GM18498 (cell line): ENCODE data around the gene KLHL14.
"Not testable (repeated sequence)": the region's sequence is repeated elsewhere in the genome, so short reads cannot be mapped to it uniquely, and the experiment has no call there.

Experiments used
- ATAC-seq: cut with Tn5 transposase; IDR thresholded peaks from one replicate; pipeline ENCODE4 v1.9.1; 2021; ENCODE audit warnings: mild to moderate bottlenecking, moderate library complexity; ENCODE audit not compliant: unreplicated experiment

The KLHL14 gene

GRCh38 chr18:32772581-32773381 lies at the start of gene KLHL14:
KLHL14 (minus strand) TSS chr18:32773023; CDS start chr18:32770591, 2,432 bp downstream.
- no peak for ATAC-seq

DNA sequence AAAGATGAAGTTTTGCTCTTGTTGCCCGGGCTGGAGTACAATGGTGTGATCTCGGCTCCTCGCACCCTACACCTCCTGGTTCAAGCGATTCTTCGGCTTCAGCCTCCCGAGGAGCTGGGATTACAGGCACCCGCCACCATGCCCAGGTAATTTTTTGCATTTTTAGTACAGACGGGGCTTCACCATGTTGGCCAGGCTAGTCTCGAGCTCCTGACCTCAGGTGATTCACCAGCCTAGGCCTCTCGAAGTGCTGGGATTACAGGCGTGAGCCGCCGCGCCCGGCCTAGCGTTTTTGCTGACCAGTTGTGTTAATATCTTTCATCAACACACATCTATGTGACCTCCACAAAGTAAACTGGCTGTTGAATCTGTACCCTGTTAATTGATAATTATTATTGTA lies 49.4 kb upstream of the KLHL14 start:
- ATAC-seq, result no peak

DNA sequence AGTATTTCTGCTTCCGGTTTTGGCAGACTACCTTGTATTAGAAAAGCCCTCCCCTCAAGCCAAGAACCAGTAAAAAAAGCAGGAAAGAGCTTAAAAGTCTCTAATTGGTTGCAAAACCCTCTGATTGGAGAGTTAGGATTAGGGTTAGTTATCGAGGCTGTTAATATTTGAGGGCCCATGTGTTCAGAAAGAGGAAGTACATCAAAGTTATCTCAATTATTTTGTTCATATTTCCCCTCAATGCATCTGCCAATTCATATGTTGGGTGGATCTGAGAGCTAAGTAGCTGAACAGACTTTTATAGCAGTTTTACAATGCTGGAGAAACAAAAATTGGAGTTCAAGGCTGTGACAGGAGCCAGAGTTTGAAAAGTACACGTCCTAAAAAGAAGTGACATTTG lies 43.1 kb upstream of the KLHL14 start:
- no peak for ATAC-seq

GRCh38 chr18:32812342-32812741 lies 39.5 kb upstream of the KLHL14 start:
- no peak for ATAC-seq

DNA sequence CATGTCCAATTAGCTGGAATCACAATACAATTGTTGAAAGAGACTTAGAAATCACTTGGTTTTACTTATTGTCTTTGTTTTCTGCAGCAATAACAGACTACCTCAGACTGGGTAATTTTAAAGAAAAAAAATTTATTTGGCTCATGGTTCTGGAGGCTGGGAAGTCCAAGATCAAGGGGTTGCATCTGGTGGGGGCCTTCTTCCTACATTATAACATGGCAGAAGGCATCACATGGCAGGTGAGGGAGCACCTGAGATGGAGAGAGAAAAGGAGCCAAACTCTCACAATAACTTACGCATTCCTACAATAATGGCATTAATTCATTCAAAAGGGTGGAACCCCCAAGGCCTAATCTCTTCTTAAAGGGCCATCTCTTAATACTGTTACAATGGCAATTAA lies 37.5 kb upstream of the KLHL14 start:
- ATAC-seq, result no peak

- no peak for ATAC-seq
Measured at GRCh38 chr18:32805354-32805753, 32.5 kb upstream of the KLHL14 start.

GRCh38 chr18:32804134-32804888 lies 31.5 kb upstream of the KLHL14 start:
- ATAC-seq, result no peak

DNA sequence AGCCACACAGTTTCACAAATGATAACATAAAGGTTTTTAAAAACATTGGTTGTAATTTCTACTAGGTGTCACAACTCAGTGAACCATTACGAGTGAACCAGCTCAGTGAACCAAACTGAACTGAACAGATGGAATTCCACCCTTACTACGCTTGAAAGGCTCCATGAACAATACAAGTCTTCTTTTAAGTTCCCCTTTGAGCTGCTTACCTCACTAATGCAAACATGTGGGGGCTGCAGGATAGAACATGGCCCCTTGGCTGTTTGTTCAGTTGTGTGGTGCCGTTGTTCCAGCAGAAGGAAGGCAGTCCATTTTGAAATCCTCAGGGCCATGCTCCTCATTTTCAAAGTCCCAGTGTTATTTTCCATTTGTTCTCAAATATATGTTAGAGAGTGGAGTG lies 30.7 kb upstream of the KLHL14 start:
- peak; percentile 76 for ATAC-seq

- peak; percentile 39 for ATAC-seq
Measured at GRCh38 chr18:32802591-32803451, 30.0 kb upstream of the KLHL14 start.

- ATAC-seq, result no peak
Measured at GRCh38 chr18:32801228-32801627, 28.4 kb upstream of the KLHL14 start.

DNA sequence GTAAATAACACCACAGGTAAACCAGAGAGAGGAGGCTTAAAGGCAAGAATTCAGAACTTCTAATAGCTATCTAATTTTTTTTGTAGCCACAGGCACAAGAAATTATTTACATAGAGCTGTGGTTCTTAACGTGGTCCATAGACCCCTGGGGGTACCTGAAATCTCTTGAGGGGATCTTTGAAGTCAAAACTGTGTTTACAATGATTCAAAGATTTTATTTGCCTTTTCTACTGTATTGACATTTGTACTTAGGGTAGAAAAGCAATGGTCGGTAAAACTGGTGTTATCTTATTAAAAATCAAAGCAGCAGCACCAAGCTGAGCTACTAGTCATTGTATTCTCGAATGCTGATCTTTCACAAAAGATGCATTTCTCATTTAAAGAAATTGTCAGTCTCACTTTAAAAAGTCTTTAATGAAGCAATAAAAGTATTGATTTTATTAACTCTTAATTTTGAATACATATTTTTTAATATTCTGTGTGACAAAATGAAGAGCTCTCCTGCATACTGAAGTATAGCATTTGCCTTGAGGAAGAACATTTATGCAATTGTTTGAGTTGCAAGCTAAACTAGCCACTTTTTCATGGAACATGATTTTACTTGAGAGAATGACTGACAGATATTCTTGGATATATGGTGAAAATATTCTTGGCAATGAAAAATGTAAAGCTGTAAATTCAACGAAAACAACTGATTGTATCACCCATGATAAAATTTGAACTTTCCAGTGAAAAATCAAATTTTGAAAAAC lies 25.6 kb upstream of the KLHL14 start:
- ATAC-seq, result no peak

- not testable (repeated sequence) for ATAC-seq
Measured at GRCh38 chr18:32794667-32795066, 21.8 kb upstream of the KLHL14 start.

- no peak for ATAC-seq
Measured at GRCh38 chr18:32779010-32779409, 6.2 kb upstream of the KLHL14 start.

DNA sequence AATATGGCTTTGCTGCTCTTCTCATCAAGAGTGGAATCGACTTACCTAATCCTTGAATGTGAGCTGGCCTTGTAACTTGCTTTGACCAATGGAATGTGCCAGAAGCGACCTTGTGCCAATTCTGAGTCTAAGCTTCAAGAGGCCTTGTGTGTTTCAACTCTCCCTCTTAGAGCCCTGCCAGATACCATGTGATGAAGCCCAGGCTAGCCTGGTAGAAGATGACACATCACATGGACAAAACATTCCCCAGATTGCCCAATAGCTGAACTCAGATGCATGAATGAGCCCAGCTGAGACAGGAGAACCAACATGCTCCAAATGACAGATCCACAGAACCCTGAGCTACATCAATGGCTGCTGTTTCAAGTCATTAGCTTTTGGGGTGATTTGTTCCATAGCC lies 4.2 kb upstream of the KLHL14 start:
- no peak for ATAC-seq

GRCh38 chr18:32776561-32776960 lies 3.7 kb upstream of the KLHL14 start:
- no peak for ATAC-seq

DNA sequence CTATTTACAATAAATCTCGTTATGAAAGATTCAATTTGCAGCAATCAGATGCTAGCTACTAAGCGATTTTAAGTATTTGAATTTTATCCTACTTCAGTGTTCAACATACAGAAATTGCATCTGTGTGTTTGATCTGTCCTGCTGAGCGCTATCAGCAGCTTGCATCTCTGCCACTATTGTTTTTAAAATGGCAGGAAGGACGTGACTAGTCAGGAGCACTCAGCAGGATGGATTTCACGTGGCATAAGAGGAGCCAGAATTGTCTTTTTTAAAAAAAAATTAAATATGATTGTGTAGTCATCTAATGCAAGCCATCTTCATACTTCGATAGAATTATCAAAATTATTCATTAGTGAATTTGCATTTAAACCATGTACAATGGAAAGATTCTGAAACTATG lies 2.8 kb upstream of the KLHL14 start:
- no peak for ATAC-seq

GRCh38 chr18:32773382-32773712 lies 524 bp upstream of the KLHL14 start:
- no peak for ATAC-seq

DNA sequence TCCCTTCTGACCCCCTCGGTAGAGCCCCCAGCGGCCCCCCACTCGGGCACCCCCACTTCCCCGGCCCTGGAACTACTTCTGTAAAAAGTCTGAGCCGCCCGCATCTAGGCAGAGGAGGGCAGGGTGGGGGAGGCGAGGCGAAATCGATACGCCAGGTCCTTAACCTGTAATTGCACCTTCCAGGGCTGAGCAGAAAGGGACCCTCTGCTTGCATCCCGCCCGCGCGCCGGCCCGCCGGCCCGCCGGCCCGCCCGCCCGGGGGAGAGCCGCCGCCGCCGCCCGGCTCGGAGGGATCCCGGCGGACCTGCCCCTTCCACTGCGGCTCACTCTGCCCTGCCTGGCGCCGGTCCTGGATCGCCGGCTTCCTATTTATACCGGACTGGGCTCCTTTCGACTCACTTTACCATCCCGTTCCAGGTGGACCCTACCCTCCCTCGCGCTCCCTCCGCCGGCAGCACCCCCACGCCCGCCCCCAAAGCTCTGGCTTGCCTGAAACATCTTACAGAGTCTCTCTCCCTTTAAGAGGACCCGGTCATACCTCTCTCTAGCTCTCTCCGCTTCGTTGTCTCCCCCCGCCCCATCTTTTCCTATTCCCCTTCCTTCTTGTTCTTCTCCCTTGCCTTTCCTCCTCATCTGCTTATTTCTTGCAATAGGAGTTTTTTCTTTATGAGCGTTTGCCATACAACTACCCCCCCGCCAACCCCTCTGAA lies 797 bp downstream of the KLHL14 start:
- ATAC-seq, result no peak

- ATAC-seq, result no peak
Measured at GRCh38 chr18:32771169-32771751, 1.6 kb downstream of the KLHL14 start.

DNA sequence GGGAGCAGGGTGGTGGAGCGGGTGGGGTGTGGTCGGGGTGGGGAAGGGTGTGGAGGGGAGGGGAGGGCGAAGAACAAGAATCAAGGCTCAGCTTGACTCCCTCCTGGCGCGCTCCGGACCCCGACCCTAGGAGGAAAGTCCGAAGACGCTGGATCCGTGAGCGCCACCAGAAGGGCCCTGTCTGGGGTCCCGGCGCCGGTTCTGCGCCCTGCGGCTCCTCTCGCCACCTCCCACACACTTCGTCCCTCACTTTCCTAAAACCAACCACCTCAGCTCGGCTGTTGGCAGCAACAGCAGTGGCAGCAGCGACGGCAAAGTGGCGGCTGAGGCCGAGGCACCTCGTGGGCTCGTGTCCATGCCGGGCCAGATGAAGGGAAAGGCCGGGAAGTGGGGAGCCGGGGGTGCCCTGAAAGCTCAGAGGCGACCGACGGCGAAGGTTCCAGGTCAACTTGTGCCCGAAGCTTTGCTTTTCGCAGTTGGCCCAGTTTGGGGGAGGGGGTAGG lies 2.1 kb downstream of the KLHL14 start:
- ATAC-seq, result no peak
